ENCODE results near the gene GNA12.

GRCh38 chr7:2815875-2816245 lies 28.2 kb downstream of the GNA12 start:
- TF ChIP-seq CTCF (IDR thresholded peaks at IDR 0.05) (no peak), POLR2A (IDR thresholded peaks at IDR 0.05) (no peak)

Measured in thyroid gland (tissue), 4 donors.